Mesenchymal stem cell (in vitro differentiated cells and primary cell): ENCODE measurements around the gene YIPF3.

Experiments
- DNase-seq: peaks from one replicate; pipeline ENCODE4 v3.0.0-alpha.2; 2013
- H2AFZ ChIP-seq: one replicate; pipeline ENCODE4 v1.6.1; 2013; ENCODE audit warnings: low read depth, mild to moderate bottlenecking, control low read depth, inconsistent platforms, low read length, moderate library complexity
- H2AK5ac ChIP-seq: 2 replicates; pipeline ENCODE4 v1.6.1; 2013; ENCODE audit warnings: low read length, moderate library complexity, mild to moderate bottlenecking, inconsistent platforms; ENCODE audit not compliant: severe bottlenecking
- H2BK120ac ChIP-seq: one replicate; pipeline ENCODE4 v1.6.1; 2013; ENCODE audit warnings: low read depth, mild to moderate bottlenecking, inconsistent platforms, low read length, moderate library complexity
- H2BK12ac ChIP-seq, 2 experiments: one replicate each; pipeline ENCODE4 v1.6.1; 2013; ENCODE audit warnings: inconsistent platforms in 2 of 2, low read length in 2 of 2, mild to moderate bottlenecking in 2 of 2, moderate library complexity in 2 of 2, control low read depth in 1 of 2
- H2BK15ac ChIP-seq: one replicate; pipeline ENCODE4 v1.6.1; 2013; ENCODE audit warnings: mild to moderate bottlenecking, low read depth, inconsistent platforms; ENCODE audit not compliant: poor library complexity, severe bottlenecking
- H2BK5ac ChIP-seq: 2 replicates; pipeline ENCODE4 v1.6.1; 2013; ENCODE audit warnings: low read depth, mild to moderate bottlenecking, low read length, control low read depth, inconsistent platforms; ENCODE audit not compliant: poor library complexity, severe bottlenecking
- H3K14ac ChIP-seq, 2 experiments: one replicate each; pipeline ENCODE4 v1.6.1; 2013; ENCODE audit warnings: inconsistent platforms in 2 of 2, low read length in 2 of 2, control low read depth in 1 of 2, mild to moderate bottlenecking in 1 of 2, moderate library complexity in 1 of 2
- H3K18ac ChIP-seq, 2 experiments: one replicate each; pipeline ENCODE4 v1.6.1; 2013; ENCODE audit warnings: inconsistent platforms in 2 of 2, low read length in 2 of 2, control low read depth in 1 of 2, low read depth in 1 of 2, mild to moderate bottlenecking in 1 of 2
- H3K23ac ChIP-seq, 2 experiments: one replicate each; pipeline ENCODE4 v1.6.1; 2013; ENCODE audit warnings: inconsistent platforms in 2 of 2, low read length in 2 of 2, mild to moderate bottlenecking in 2 of 2, moderate library complexity in 2 of 2, control low read depth in 1 of 2
- H3K27ac ChIP-seq: 2 replicates; pipeline ENCODE4 v1.5.1; 2013; ENCODE audit warnings: mild to moderate bottlenecking, moderate library complexity, low read length, control low read depth, inconsistent platforms; ENCODE audit not compliant: poor library complexity, severe bottlenecking
- H3K27me3 ChIP-seq, 2 experiments: 2 replicates each; pipeline versions ENCODE4 v1.6.1 to v1.7.0; 2013; ENCODE audit warnings: low read length in 2 of 2, mild to moderate bottlenecking in 2 of 2, moderate library complexity in 2 of 2, control low read depth in 1 of 2, inconsistent platforms in 1 of 2; ENCODE audit not compliant: control insufficient read depth in 1 of 2, insufficient read depth in 1 of 2
- H3K36me3 ChIP-seq, 2 experiments: 2 replicates each; pipeline versions ENCODE4 v1.6.1 to v1.7.0; 2013; ENCODE audit warnings: low read length in 2 of 2, control low read depth in 1 of 2, inconsistent platforms in 1 of 2, low read depth in 1 of 2, mild to moderate bottlenecking in 1 of 2; ENCODE audit not compliant: insufficient read depth in 2 of 2, control insufficient read depth in 1 of 2
- H3K4ac ChIP-seq, 2 experiments: one replicate each; pipeline ENCODE4 v1.6.1; 2013; ENCODE audit warnings: inconsistent platforms in 2 of 2, low read length in 2 of 2, mild to moderate bottlenecking in 2 of 2, moderate library complexity in 2 of 2, control low read depth in 1 of 2, low read depth in 1 of 2
- H3K4me1 ChIP-seq: 2 replicates; pipeline ENCODE4 v1.6.1; 2013; ENCODE audit warnings: low read depth, low read length, control low read depth; ENCODE audit not compliant: control insufficient read depth, insufficient read depth
- H3K4me2 ChIP-seq: 2 replicates; pipeline ENCODE4 v1.6.1; 2013; ENCODE audit warnings: low read length, mild to moderate bottlenecking, inconsistent platforms; ENCODE audit not compliant: poor library complexity, severe bottlenecking
- H3K4me3 ChIP-seq, 2 experiments: 2 replicates each; pipeline versions ENCODE4 v1.5.1 to v1.7.0; 2013; ENCODE audit warnings: low read length in 2 of 2, mild to moderate bottlenecking in 2 of 2, control low read depth in 1 of 2, low read depth in 1 of 2; ENCODE audit not compliant: insufficient read depth in 1 of 2
- H3K79me1 ChIP-seq: replicated peaks from 2 replicates; pipeline ENCODE4 v1.6.1; 2013; ENCODE audit warnings: mild to moderate bottlenecking, control low read depth, low read length, inconsistent platforms; ENCODE audit not compliant: poor library complexity, severe bottlenecking
- H3K9ac ChIP-seq: 2 replicates; pipeline ENCODE4 v1.7.0; 2013; ENCODE audit warnings: mild to moderate bottlenecking, low read length, moderate library complexity
- H3K9me3 ChIP-seq: 2 replicates; pipeline ENCODE4 v1.7.0; 2013; ENCODE audit warnings: mild to moderate bottlenecking, low read length; ENCODE audit not compliant: control insufficient read depth
- H4K8ac ChIP-seq: one replicate; pipeline ENCODE4 v1.6.1; 2013; ENCODE audit warnings: inconsistent platforms, mild to moderate bottlenecking, low read length, moderate library complexity
- H4K91ac ChIP-seq: one replicate; pipeline ENCODE4 v1.6.1; 2013; ENCODE audit warnings: mild to moderate bottlenecking, low read length, inconsistent platforms
- WGBS: methylation state at CpG from one replicate; pipeline ENCODE4 v1.1.7; 2013; ENCODE audit warnings: mixed read lengths; 5-methylcytosine and 5-hydroxymethylcytosine counted together

YIPF3 gene

GRCh38 chr6:43506667-43507471 is 9.9 kb downstream of the YIPF3 start:
- Histone ChIP-seq H2BK5ac (no peak overlapping the region), H3K9me3 (no peaks in the 10 kb centered on the region), H3K18ac (no peak overlapping the region), H3K4ac (no peak overlapping the region), H3K4me3 (no peak overlapping the region), H2BK15ac (no peak overlapping the region), H3K14ac (no peak overlapping the region), H3K23ac (no peak overlapping the region), H3K79me1 (no peaks in the 10 kb centered on the region), H2AK5ac (no peak overlapping the region), H4K8ac (no peak overlapping the region), H2AFZ (no peak overlapping the region), H4K91ac (no peak overlapping the region), H3K36me3 (peaks cover 51 to 52% of the 10 kb centered on the region in 2 experiments), H3K9ac (peak overlapping the region; percentile 63), H3K4me1 (peaks cover 16% of the 10 kb centered on the region), H3K4me2 (no peak overlapping the region), H3K27me3 (peaks cover 0 to 19% of the 10 kb centered on the region in 2 experiments), H3K27ac (no peak overlapping the region), H2BK12ac (no peak overlapping the region), H2BK120ac (no peak overlapping the region)
- DNase-seq: peak; percentile 84
- 36% methylated on average over 14 of the region's 14 CpGs for WGBS

- no peak overlapping the region for H3K23ac ChIP-seq
- no peak overlapping the region for H2BK12ac ChIP-seq
- no peak overlapping the region for H3K4me3 ChIP-seq
- H2BK15ac ChIP-seq: no peak overlapping the region
- no peak overlapping the region for H2BK5ac ChIP-seq
- no peak overlapping the region for H2AFZ ChIP-seq
- DNase-seq: no peak
- no peaks in the 10 kb centered on the region for H3K79me1 ChIP-seq
- WGBS: 80% methylated on average over 3 of the region's 3 CpGs
- H3K36me3 ChIP-seq: peaks cover 50 to 51% of the 10 kb centered on the region in 2 experiments
- no peak overlapping the region for H4K8ac ChIP-seq
- no peak overlapping the region for H3K27ac ChIP-seq
- no peak overlapping the region for H3K14ac ChIP-seq
- no peak overlapping the region for H2BK120ac ChIP-seq
- H3K18ac ChIP-seq: no peak overlapping the region
- no peak overlapping the region for H3K4ac ChIP-seq
- peaks cover 0 to 19% of the 10 kb centered on the region in 2 experiments for H3K27me3 ChIP-seq
- H2AK5ac ChIP-seq: no peak overlapping the region
- no peak overlapping the region for H3K4me2 ChIP-seq
- no peaks in the 10 kb centered on the region for H3K9me3 ChIP-seq
- peaks cover 16% of the 10 kb centered on the region for H3K4me1 ChIP-seq
- peak overlapping the region; percentile 63 for H3K9ac ChIP-seq
- peak overlapping the region; percentile 28 for H4K91ac ChIP-seq
These were observed 10.6 kb downstream of the YIPF3 start for GRCh38 chr6:43506171-43506570.

- no peak overlapping the region for H3K4me3 ChIP-seq
- no peak overlapping the region for H2BK12ac ChIP-seq
- H2BK120ac ChIP-seq: no peak overlapping the region
- H3K79me1 ChIP-seq: no peaks in the 10 kb centered on the region
- H3K14ac ChIP-seq: no peak overlapping the region
- H4K8ac ChIP-seq: no peak overlapping the region
- no peak for DNase-seq
- no peak overlapping the region for H3K27ac ChIP-seq
- H2AK5ac ChIP-seq: no peak overlapping the region
- H2AFZ ChIP-seq: no peak overlapping the region
- peaks cover 14% of the 10 kb centered on the region for H3K4me1 ChIP-seq
- H3K18ac ChIP-seq: no peak overlapping the region
- H2BK15ac ChIP-seq: no peak overlapping the region
- no peak overlapping the region for H2BK5ac ChIP-seq
- no peak overlapping the region for H3K4me2 ChIP-seq
- 91% methylated on average over 5 of the region's 6 CpGs for WGBS
- H3K4ac ChIP-seq: no peak overlapping the region
- no peak overlapping the region for H3K9ac ChIP-seq
- H3K9me3 ChIP-seq: no peaks in the 10 kb centered on the region
- H3K23ac ChIP-seq: no peak overlapping the region
- peaks cover 50 to 52% of the 10 kb centered on the region in 2 experiments for H3K36me3 ChIP-seq
- no peak overlapping the region for H4K91ac ChIP-seq
- H3K27me3 ChIP-seq: peaks cover 0 to 19% of the 10 kb centered on the region in 2 experiments
These were observed 11.0 kb downstream of the YIPF3 start for GRCh38 chr6:43505718-43506117.

- Histone ChIP-seq H3K18ac (no peak overlapping the region), H3K27ac (no peak overlapping the region), H2BK5ac (no peak overlapping the region), H2AFZ (no peak overlapping the region), H4K91ac (no peak overlapping the region), H3K4ac (no peak overlapping the region), H3K9ac (no peak overlapping the region), H2BK15ac (no peak overlapping the region), H3K9me3 (no peaks in the 10 kb centered on the region), H3K36me3 (peaks cover 56 to 57% of the 10 kb centered on the region in 2 experiments), H3K4me1 (peaks cover 8% of the 10 kb centered on the region), H3K23ac (no peak overlapping the region), H3K14ac (no peak overlapping the region), H4K8ac (no peak overlapping the region), H2BK12ac (no peak overlapping the region), H3K79me1 (peaks cover 2% of the 10 kb centered on the region), H2AK5ac (no peak overlapping the region), H3K27me3 (peaks cover 0 to 19% of the 10 kb centered on the region in 2 experiments), H3K4me3 (no peak overlapping the region), H3K4me2 (no peak overlapping the region), H2BK120ac (no peak overlapping the region)
- 95% methylated on average over 26 of the region's 26 CpGs for WGBS
- no peak for DNase-seq
These were observed 11.8 kb downstream of the YIPF3 start for GRCh38 chr6:43504756-43505593.
